GM08714 (cell line): ENCODE data around the gene TMEM250.

ENCODE experiments used
- H3K4me3 ChIP-seq: fragments of 200-500 bp; sonication (Bioruptor generic); 2 replicates; pipeline ENCODE4 v1.5.1; 2014; ENCODE audit warnings: mild to moderate bottlenecking, low read length, inconsistent platforms
- ZNF274 ChIP-seq: IDR thresholded peaks from 2 replicates; pipeline ENCODE4 v1.6.1; 2012; ENCODE audit warnings: mild to moderate bottlenecking, low read depth, low read length

Gene TMEM250

GRCh38 chr9:136118320-136119060 lies at the start of gene TMEM250:
Gene TMEM250 (minus strand): TSS chr9:136118875. CDS start chr9:136116900, 1,975 bp downstream.
- H3K4me3 ChIP-seq: peak within 1 kb of the TSS; percentile 91
- TF ChIP-seq ZNF274: no peak

- TF ChIP-seq ZNF274: no peak
- no peak overlapping the region for H3K4me3 ChIP-seq
Observed at GRCh38 chr9:136163248-136163850, 44.7 kb upstream of the TMEM250 start.

GRCh38 chr9:136160995-136161610 lies 42.4 kb upstream of the TMEM250 start:
- no peak for TF ChIP-seq ZNF274
- H3K4me3 ChIP-seq: no peak overlapping the region

GRCh38 chr9:136160381-136160841 lies 41.7 kb upstream of the TMEM250 start:
- TF ChIP-seq ZNF274: no peak
- no peak overlapping the region for H3K4me3 ChIP-seq

- H3K4me3 ChIP-seq: no peak overlapping the region
- no peak for TF ChIP-seq ZNF274
Observed at GRCh38 chr9:136159851-136160250, 41.2 kb upstream of the TMEM250 start.

- TF ChIP-seq ZNF274: no peak
- no peak overlapping the region for H3K4me3 ChIP-seq
Observed at GRCh38 chr9:136157477-136158265, 39.0 kb upstream of the TMEM250 start.

GRCh38 chr9:136156209-136157120 lies 37.8 kb upstream of the TMEM250 start:
- no peak overlapping the region for H3K4me3 ChIP-seq
- TF ChIP-seq ZNF274: no peak

GRCh38 chr9:136155576-136155975 lies 36.9 kb upstream of the TMEM250 start:
- no peak for TF ChIP-seq ZNF274
- H3K4me3 ChIP-seq: no peak overlapping the region

GRCh38 chr9:136154943-136155342 lies 36.3 kb upstream of the TMEM250 start:
- no peak for TF ChIP-seq ZNF274
- H3K4me3 ChIP-seq: no peak overlapping the region

- no peak for TF ChIP-seq ZNF274
Observed at GRCh38 chr9:136153381-136154065, 34.8 kb upstream of the TMEM250 start.

GRCh38 chr9:136152931-136153330 lies 34.3 kb upstream of the TMEM250 start:
- TF ChIP-seq ZNF274: no peak
- H3K4me3 ChIP-seq: no peak overlapping the region

More at GRCh38 chr9:136153381-136154065, 34.8 kb upstream of the TMEM250 start:
- no peak overlapping the region for H3K4me3 ChIP-seq

- TF ChIP-seq ZNF274: no peak
Observed at GRCh38 chr9:136152543-136152866, 33.8 kb upstream of the TMEM250 start.

GRCh38 chr9:136151848-136152542 lies 33.3 kb upstream of the TMEM250 start:
- H3K4me3 ChIP-seq: no peak overlapping the region
- no peak for TF ChIP-seq ZNF274

More at GRCh38 chr9:136152543-136152866, 33.8 kb upstream of the TMEM250 start:
- no peak overlapping the region for H3K4me3 ChIP-seq
